WTC11 (cell line): ENCODE results near the gene TRNAU1AP. TPM values are rescaled to one million over a fixed set of nuclear protein-coding genes. Genes with fewer than 3 reads are reported as not detected.

Source experiments
- ATAC-seq: fragments of 200-7000 bp; cut with Tn5 transposase; 2 replicates; pipeline ENCODE4 v1.10.0; 2021; ENCODE audit warnings: mild to moderate bottlenecking, moderate library complexity
- CTCF ChIA-PET: fragments of 300-600 bp; sonication (Branson Sonifier 250); formaldehyde crosslinking; loops from one replicate; lab custom pipeline; 2021; ENCODE audit warnings: antibody characterized with exemption; lab: Charles Lee
- POLR2A ChIA-PET: fragments of 350-600 bp; sonication (Branson Sonifier 250); formaldehyde crosslinking; loops from one replicate; lab custom pipeline; 2021; ENCODE audit warnings: antibody characterized with exemption; lab: Charles Lee
- DNase-seq: peaks from one replicate; pipeline ENCODE4 v3.0.0; 2021; ENCODE audit warnings: low spot score
- H3K27ac Mint-ChIP-seq: 2 replicates; pipeline ENCODE4 v1.8.0; 2021; ENCODE audit warnings: mixed read lengths
- H3K27me3 Mint-ChIP-seq: 2 replicates; pipeline ENCODE4 v1.8.0; 2021; ENCODE audit warnings: low read depth, mild to moderate bottlenecking, moderate library complexity, mixed read lengths
- H3K36me3 Mint-ChIP-seq: 2 replicates; pipeline ENCODE4 v1.8.0; 2021; ENCODE audit warnings: mixed read lengths
- H3K4me1 Mint-ChIP-seq: 2 replicates; pipeline ENCODE4 v1.8.0; 2022; ENCODE audit warnings: mixed read lengths
- H3K4me3 Mint-ChIP-seq: 2 replicates; pipeline ENCODE4 v1.8.0; 2021; ENCODE audit warnings: mild to moderate bottlenecking, moderate library complexity, mixed read lengths
- H3K9me3 Mint-ChIP-seq: 2 replicates; pipeline ENCODE4 v1.8.0; 2021; ENCODE audit warnings: mixed read lengths
- AR ChIP-seq: fragments of 250-450 bp; sonication (Bioruptor Pico); IDR thresholded peaks from 2 replicates; pipeline ENCODE4 v1.9.0; 2021; ENCODE audit warnings: mild to moderate bottlenecking
- GABPB1 ChIP-seq: sonication (generic); formaldehyde crosslinking; IDR thresholded peaks from 2 replicates; pipeline ENCODE4 v1.8.1; 2023; ENCODE audit warnings: mild to moderate bottlenecking, missing genetic modification reagents
- NFATC4 ChIP-seq: fragments of 250-450 bp; sonication (Bioruptor Pico); IDR thresholded peaks from 2 replicates; pipeline ENCODE4 v1.9.0; 2021; ENCODE audit warnings: mild to moderate bottlenecking
- PREB ChIP-seq: sonication (generic); formaldehyde crosslinking; IDR thresholded peaks from 2 replicates; pipeline ENCODE4 v1.8.1; 2022; ENCODE audit warnings: mild to moderate bottlenecking, missing genetic modification reagents, moderate library complexity, borderline replicate concordance
- PRRX2 ChIP-seq: fragments of 250-450 bp; sonication (Bioruptor Pico); IDR thresholded peaks from 2 replicates; pipeline ENCODE4 v1.8.0; 2021; ENCODE audit warnings: mild to moderate bottlenecking
- RORB ChIP-seq: fragments of 250-450 bp; sonication (Bioruptor Pico); IDR thresholded peaks from 2 replicates; pipeline ENCODE4 v1.9.0; 2021; ENCODE audit warnings: mild to moderate bottlenecking
- SMAD3 ChIP-seq: sonication (generic); formaldehyde crosslinking; IDR thresholded peaks from 2 replicates; pipeline ENCODE4 v1.8.0; 2022; ENCODE audit warnings: missing genetic modification reagents, mild to moderate bottlenecking, borderline replicate concordance
- ZMAT4 ChIP-seq: fragments of 250-450 bp; sonication (Bioruptor Pico); IDR thresholded peaks from 2 replicates; pipeline ENCODE4 v1.9.0; 2021; ENCODE audit warnings: mild to moderate bottlenecking
- ZNF121 ChIP-seq: sonication (generic); formaldehyde crosslinking; IDR thresholded peaks from 2 replicates; pipeline ENCODE4 v1.8.0; 2023; ENCODE audit warnings: missing genetic modification reagents
- ZNF232 ChIP-seq: sonication (generic); formaldehyde crosslinking; IDR thresholded peaks from 2 replicates; pipeline ENCODE4 v1.8.0; 2022; ENCODE audit warnings: mild to moderate bottlenecking, missing genetic modification reagents
- ZNF416 ChIP-seq: fragments of 250-450 bp; sonication (Bioruptor Pico); IDR thresholded peaks from 2 replicates; pipeline ENCODE4 v1.9.0; 2021; ENCODE audit warnings: mild to moderate bottlenecking, inconsistent platforms
- ZNF425 ChIP-seq: fragments of 250-450 bp; sonication (Bioruptor Pico); conservative IDR thresholded peaks from 2 replicates; pipeline ENCODE4 v1.9.0; 2021; ENCODE audit warnings: mild to moderate bottlenecking
- ZNF671 ChIP-seq: fragments of 250-450 bp; sonication (Bioruptor Pico); IDR thresholded peaks from 2 replicates; pipeline ENCODE4 v1.8.0; 2021; ENCODE audit warnings: mild to moderate bottlenecking
- total RNA-seq: library from RNA; stranded (reverse); gene quantifications from 3 replicates; pipeline ENCODE4 v1.2.3, GENCODE V29; 2021
- TF ChIP-seq, protein P1 (sequence below): sonication (generic); formaldehyde crosslinking; IDR thresholded peaks from 2 replicates; pipeline ENCODE4 v1.8.0; 2022; ENCODE audit warnings: mild to moderate bottlenecking, missing genetic modification reagents
- TF ChIP-seq, protein P2 (sequence below): fragments of 250-450 bp; sonication (Bioruptor Pico); IDR thresholded peaks from 2 replicates; pipeline ENCODE4 v2.1.2; 2022; ENCODE audit warnings: mild to moderate bottlenecking, moderate library complexity
- TF ChIP-seq, protein P3 (sequence below): sonication (generic); formaldehyde crosslinking; IDR thresholded peaks from 2 replicates; pipeline ENCODE4 v1.8.0; 2023; ENCODE audit warnings: missing genetic modification reagents, mild to moderate bottlenecking, borderline replicate concordance
- TF ChIP-seq, protein P4 (sequence below): sonication (generic); formaldehyde crosslinking; IDR thresholded peaks from 2 replicates; pipeline ENCODE4 v1.8.1; 2022; ENCODE audit warnings: low read depth, missing genetic modification reagents, borderline replicate concordance

TRNAU1AP gene
- total RNA-seq, 1 experiment from 2014 or later: 30.4 TPM

DNA sequence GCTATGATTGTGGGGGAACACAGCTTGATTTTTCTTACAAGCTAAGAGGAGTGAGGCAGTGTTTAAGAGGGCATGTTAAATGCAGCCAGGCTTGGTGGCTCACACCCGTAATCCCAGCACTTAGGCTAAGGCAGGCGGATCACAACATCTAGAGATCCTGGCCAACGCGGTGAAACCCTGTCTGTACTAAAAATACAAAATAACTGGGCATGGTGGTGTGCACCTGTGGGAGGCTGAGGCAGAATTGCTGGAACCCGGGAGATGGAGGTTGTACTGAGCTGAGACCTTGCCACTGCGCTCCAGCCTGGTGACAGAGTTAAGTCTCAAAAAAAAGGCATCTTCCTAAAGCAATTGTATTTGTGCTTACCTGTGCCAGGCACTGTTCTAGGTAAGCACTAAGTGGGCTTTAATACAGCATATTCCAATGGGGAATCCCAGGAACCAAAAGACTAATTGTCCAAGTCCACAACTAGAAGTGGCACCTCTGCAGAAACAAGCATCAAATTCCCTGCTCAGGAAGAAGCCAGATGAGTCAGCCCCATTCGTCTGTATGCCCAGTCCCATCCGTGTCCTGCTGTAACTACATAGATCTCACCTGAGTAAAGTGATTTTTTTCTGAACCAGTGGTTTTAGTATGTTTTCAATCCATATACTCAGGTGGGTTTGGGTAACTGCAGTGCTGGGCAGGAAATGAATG lies 42.5 kb upstream of the TRNAU1AP start (continued):
- TF ChIP-seq, protein P1, sequence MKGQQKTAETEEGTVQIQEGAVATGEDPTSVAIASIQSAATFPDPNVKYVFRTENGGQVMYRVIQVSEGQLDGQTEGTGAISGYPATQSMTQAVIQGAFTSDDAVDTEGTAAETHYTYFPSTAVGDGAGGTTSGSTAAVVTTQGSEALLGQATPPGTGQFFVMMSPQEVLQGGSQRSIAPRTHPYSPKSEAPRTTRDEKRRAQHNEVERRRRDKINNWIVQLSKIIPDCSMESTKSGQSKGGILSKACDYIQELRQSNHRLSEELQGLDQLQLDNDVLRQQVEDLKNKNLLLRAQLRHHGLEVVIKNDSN (CRISPR knock-in tag): no peak
- TF ChIP-seq, protein P2, sequence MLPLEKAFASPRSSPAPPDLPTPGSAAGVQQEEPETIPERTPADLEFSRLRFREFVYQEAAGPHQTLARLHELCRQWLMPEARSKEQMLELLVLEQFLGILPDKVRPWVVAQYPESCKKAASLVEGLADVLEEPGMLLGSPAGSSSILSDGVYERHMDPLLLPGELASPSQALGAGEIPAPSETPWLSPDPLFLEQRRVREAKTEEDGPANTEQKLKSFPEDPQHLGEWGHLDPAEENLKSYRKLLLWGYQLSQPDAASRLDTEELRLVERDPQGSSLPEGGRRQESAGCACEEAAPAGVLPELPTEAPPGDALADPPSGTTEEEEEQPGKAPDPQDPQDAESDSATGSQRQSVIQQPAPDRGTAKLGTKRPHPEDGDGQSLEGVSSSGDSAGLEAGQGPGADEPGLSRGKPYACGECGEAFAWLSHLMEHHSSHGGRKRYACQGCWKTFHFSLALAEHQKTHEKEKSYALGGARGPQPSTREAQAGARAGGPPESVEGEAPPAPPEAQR (CRISPR knock-in tag): peak; percentile 6; the same call in 1 of the 2 replicates
- TF ChIP-seq ZNF425 (CRISPR knock-in tag) (peak; percentile 98), RORB (CRISPR knock-in tag) (0 out of 2 replicates have a peak, but pooled peaks have one; percentile 7), ZNF232 (peak; percentile 16; the same call in 1 of the 2 replicates), SMAD3 (peak; percentile 12; the same call in 1 of the 2 replicates)

DNA sequence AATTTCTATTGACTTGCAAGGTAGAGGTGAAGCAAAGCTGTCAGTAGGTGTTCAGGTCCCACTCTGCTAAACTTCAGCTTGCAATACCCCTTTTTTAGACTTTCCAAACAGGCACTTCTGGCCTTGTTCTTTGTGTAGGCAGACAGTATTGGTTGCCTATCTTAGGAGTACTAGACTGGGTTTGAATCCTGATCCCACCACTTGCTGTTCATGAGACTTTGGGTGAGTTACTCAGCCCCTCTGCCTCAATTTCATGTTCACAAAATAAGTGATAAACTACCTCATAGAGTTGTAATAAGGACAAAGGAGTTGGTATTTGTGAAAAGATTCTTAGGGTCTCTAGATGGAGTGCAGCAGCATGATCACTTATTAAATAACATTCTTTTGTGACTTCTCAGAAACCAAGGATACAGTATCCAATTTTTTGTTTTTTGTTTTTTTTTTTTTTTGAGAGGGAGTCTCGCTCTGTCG lies 41.9 kb upstream of the TRNAU1AP start:
- peak; percentile 2 for ATAC-seq
- Mint-ChIP-seq H3K4me1 (peaks cover 40% of the 10 kb centered on the region), H3K27me3 (peaks cover 4% of the 10 kb centered on the region; the same call in 1 of the 2 replicates), H3K4me3 (peak overlapping the region; percentile 99), H3K9me3 (no peaks in the 10 kb centered on the region), H3K36me3 (peaks cover 86% of the 10 kb centered on the region), H3K27ac (peak overlapping the region; percentile 99)
- DNase-seq: no peak
- POLR2A ChIA-PET: interaction anchor here (0.6 to 3.4 kb wide), 8 partner anchors 40 to 273 kb away, joined by 3 to 19 read pairs (median 4); no protein-coding TSS in a partner anchor
- CTCF ChIA-PET: interaction anchor here (0.7 to 1.5 kb wide), 2 partner anchors 80 to 92 kb away, joined by 3 to 5 read pairs; no protein-coding TSS in a partner anchor
- peak; percentile 99 for TF ChIP-seq NFATC4
- TF ChIP-seq RORB (CRISPR knock-in tag): peak; percentile 20; the same call in 1 of the 2 replicates
- TF ChIP-seq ZMAT4 (CRISPR knock-in tag): peak; percentile 89
- TF ChIP-seq, protein P3, sequence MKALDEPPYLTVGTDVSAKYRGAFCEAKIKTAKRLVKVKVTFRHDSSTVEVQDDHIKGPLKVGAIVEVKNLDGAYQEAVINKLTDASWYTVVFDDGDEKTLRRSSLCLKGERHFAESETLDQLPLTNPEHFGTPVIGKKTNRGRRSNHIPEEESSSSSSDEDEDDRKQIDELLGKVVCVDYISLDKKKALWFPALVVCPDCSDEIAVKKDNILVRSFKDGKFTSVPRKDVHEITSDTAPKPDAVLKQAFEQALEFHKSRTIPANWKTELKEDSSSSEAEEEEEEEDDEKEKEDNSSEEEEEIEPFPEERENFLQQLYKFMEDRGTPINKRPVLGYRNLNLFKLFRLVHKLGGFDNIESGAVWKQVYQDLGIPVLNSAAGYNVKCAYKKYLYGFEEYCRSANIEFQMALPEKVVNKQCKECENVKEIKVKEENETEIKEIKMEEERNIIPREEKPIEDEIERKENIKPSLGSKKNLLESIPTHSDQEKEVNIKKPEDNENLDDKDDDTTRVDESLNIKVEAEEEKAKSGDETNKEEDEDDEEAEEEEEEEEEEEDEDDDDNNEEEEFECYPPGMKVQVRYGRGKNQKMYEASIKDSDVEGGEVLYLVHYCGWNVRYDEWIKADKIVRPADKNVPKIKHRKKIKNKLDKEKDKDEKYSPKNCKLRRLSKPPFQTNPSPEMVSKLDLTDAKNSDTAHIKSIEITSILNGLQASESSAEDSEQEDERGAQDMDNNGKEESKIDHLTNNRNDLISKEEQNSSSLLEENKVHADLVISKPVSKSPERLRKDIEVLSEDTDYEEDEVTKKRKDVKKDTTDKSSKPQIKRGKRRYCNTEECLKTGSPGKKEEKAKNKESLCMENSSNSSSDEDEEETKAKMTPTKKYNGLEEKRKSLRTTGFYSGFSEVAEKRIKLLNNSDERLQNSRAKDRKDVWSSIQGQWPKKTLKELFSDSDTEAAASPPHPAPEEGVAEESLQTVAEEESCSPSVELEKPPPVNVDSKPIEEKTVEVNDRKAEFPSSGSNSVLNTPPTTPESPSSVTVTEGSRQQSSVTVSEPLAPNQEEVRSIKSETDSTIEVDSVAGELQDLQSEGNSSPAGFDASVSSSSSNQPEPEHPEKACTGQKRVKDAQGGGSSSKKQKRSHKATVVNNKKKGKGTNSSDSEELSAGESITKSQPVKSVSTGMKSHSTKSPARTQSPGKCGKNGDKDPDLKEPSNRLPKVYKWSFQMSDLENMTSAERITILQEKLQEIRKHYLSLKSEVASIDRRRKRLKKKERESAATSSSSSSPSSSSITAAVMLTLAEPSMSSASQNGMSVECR: peak; percentile 60; the same call in 1 of the 2 replicates
- TF ChIP-seq ZNF416 (CRISPR knock-in tag): peak; percentile 99
- TF ChIP-seq PREB (CRISPR knock-in tag): no peak
- TF ChIP-seq ZNF121: no peak
- TF ChIP-seq, protein P4, sequence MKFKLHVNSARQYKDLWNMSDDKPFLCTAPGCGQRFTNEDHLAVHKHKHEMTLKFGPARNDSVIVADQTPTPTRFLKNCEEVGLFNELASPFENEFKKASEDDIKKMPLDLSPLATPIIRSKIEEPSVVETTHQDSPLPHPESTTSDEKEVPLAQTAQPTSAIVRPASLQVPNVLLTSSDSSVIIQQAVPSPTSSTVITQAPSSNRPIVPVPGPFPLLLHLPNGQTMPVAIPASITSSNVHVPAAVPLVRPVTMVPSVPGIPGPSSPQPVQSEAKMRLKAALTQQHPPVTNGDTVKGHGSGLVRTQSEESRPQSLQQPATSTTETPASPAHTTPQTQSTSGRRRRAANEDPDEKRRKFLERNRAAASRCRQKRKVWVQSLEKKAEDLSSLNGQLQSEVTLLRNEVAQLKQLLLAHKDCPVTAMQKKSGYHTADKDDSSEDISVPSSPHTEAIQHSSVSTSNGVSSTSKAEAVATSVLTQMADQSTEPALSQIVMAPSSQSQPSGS: no peak
- 0 out of 2 replicates have a peak, but pooled peaks have one; percentile 28 for TF ChIP-seq GABPB1 (CRISPR knock-in tag)
- peak; percentile 98 for TF ChIP-seq ZNF671
- peak; percentile 99 for TF ChIP-seq PRRX2 (CRISPR knock-in tag)
- TF ChIP-seq AR (CRISPR knock-in tag): peak; percentile 86; the same call in 1 of the 2 replicates
